ENCODE results near the gene SCD5.

SCD5 gene

DNA sequence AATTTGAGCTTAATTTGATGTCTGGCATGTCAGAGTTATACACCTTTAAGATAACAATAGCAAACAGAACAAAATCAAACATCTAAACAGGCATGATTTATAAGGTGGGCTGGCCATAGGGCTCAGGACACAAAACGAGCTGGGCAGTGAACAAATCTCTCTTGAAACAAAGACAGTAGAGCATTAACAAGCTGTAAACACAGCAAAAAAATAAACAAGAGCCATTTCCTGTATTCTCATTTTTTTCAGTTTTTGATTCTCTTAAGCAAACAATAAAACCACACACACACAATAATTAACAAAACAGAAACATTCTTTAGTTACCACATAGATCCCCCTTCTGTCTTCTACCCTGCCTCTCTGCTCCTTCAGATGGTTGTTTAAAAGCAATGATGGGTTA lies 168.5 kb downstream of the SCD5 start:
- DNase-seq (ENCODE audit: low read depth in 3 of 3) = no peak

DNA sequence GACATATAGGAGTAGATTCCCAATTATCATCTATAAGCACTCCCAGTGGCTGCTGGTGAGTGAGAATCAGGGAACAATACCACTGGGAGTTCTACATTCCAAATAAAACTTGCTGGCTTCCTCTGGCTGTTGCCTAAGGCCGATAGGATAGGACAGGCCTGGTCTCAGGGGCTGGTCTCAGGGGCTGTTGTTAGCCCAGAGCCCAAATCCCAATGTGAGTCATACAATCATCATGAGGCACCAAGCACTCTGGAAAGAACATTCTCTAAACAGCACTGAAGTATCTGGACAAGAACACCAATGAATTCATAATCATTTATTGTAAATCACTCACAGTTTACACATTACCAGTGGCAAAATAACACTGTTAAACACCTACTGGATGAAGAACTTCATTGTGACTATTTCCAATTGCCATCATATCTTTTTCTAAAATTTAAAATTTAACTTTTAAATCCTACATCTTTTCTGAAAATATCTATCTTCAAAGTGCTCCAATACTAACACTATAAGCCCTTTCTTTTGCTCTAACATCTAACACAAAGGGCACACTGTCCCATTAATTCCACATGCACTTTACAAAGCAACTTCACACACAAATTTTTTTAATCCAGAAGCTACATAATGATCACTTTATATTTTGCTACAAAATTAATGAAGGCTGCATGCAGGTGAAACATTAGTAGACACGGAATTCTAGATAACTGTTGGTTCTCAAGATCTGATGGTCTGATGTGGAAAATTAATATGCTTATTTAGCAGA lies 169.2 kb downstream of the SCD5 start:
- DNase-seq (ENCODE audit: low read depth in 3 of 3) = no peak

DNA sequence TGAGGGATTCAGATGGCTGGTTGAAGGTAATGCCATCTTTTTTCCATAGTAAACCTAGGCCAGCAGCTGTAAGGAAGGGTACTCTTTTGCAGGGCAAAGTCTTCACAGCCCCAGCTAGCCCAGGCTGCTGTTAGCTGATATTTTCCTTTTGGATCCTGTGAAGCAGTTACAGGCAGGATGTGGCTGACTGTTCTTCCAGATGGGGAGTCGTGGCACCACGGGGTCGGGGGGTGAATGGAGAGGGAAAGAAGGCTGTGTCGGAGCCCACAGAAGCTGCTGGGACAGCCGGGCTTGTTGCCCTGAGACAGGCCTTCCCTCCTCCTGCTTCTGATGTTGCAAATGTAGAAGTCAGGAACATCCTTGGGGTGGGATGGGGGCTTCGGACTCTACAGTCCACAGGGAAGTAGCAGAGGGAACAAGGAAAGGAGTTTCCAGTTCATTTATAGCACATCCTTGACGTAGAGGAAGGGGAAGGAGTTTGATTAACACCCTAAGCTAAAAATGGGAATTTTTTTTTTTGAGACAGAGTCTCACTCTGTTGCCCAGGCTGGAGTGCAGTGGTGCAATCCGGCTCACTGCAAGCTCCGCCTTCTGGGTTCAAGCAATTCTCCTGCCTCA lies 172.2 kb downstream of the SCD5 start:
- no peak for DNase-seq (ENCODE audit: low read depth in 3 of 3)

DNA sequence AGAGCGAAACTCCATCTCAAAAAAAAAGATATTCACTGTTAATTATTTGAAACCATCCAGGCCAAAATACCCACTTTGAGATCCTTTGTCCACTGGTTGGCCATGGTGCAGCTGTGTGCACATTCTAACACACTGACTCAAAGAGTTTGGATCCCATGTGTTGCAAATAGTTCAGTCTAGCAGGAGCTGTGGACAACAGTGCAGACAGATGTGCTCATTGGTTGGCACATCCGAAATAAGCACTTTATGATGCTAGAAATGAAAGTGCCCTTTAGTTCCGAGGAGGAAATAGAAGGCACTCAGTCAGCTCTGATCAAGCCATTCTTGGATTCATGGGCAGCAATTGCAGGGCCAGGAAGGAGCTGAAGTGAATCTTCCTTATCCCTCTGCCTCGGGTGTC lies 173.8 kb downstream of the SCD5 start:
- DNase-seq (ENCODE audit: low read depth in 3 of 3) = no peak

DNA sequence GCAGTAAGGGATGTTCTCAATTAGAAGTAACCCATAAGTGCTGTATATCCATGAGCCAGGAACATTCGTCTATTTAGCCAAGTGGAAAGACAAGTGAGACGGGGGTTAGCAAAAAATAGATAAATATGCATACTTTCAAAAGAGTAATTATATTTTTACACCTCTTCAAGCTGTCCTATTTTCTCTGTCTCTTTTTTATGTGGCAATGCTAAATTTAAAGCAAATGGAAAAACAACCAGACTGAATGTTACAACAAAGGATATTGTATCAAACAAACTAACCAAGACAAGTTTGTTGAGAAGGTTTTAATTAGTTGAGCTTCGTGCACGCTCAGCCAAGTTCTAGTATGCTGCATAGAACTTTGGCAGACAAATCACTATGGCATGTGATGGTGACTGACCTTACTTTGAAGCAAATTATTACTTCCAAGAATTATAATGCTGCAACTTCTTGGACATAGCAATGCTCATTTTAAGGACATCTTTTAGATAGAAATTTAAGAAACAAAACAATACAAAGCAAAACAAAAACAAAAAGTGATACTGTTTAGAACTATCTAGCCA lies 175.4 kb downstream of the SCD5 start:
- no peak for DNase-seq (ENCODE audit: low read depth in 3 of 3)

DNA sequence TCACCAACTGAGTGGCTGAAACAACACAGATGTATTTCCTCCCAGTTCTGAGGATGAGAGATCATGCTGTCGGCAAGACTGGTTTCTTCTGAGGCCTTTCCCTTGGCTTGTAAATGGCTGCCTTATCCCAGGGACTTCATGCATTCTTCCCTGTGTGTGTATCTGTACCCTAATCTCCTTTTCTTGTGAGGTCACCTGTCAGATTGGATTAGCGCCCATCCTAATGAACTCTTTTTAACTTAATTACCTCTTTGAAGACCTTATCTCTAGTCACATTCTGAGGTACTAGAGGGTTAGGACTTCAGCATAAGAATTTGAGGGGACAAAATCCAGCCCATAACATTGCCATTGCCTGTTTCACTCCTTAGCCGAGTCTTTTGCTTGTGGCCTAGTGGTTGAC lies 177.3 kb downstream of the SCD5 start:
- DNase-seq (ENCODE audit: low read depth in 3 of 3) = no peak

DNA sequence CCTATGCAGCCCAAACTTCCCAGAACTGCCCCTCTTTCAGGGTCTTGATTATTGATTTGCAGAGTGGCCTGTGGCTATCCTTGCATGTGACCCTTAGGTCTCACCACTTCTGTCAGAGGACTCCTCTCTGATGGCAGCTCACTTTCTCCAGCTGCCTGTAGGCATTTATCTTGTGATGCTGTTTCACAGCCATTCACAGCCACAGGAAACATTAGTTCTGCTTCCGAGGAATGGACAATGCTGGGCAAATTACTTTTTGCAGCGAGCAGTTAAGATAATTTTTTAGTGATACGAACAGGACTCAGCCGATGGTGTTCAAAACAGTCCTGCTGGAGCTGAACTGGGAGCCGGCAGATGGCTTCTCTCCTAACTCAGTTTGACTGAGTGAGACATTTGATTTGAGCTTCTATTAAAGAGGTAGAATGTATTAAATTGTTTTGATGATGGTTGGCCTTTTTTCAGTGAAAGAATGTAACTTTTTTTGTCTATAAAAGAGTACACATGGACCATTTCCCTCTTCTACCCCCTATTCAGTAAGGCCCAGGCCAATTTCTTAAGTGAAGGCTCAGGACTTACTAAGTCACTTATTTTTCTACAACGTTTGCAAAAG lies 178.4 kb downstream of the SCD5 start:
- no peak for DNase-seq (ENCODE audit: low read depth in 3 of 3)

DNA sequence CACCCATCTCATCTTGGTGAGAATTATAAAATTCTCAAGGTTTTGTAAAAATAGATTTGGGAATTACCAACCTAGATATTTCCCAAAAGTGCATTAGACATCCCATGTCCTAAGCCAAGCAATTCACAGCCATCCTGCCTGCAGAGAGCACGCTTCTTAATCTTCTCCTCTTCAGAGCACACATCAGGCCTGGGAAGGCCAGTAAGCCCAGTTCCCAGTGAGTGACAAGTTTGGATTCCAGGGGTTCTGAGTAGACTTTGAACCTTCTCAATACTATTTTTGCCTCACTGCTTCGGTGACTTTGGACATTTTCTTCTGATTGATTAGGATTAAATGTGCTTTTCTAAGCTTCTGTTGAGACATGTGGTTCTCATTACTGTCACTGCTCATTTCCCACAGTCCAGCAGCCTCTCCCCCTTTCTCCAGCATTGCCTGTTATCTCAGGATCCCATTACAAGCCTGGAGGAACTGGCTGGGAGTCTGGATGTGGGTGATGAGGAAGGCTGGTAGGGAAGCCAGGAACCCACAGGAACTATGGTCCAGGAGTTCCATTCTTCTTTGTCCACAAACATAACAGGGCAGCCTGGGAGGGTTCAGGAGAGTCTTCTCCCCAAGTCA lies 180.4 kb downstream of the SCD5 start:
- no peak for DNase-seq (ENCODE audit: low read depth in 3 of 3)

DNA sequence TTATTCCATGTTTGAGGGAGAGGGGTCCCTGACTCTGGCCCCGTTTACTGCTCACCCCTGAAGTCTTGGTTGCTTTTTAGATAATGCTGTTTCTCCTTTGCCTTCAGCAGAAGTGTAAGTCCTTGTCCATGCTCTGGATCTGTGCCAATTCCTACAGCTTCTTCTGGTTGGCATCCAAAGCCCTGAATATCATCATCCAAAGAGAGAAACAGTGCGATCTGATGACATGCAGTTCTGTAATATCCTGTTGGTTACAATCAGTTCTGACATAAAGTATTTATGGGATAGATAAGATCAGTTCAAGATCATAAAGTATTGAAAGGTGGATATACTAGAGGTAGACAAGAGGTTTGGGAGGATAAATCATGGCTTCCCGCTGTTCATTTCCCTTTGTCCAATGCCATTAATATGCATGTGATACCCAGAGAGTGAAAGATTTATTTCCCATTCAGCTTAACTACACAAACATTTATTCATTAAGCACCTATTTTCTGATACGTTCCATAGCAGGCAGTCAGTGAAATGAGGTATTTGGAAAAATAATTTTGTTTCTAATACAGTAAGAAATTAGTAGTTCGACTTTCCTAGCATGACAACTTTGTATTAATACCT lies 183.7 kb downstream of the SCD5 start:
- no peak for DNase-seq (ENCODE audit: low read depth in 3 of 3)

DNA sequence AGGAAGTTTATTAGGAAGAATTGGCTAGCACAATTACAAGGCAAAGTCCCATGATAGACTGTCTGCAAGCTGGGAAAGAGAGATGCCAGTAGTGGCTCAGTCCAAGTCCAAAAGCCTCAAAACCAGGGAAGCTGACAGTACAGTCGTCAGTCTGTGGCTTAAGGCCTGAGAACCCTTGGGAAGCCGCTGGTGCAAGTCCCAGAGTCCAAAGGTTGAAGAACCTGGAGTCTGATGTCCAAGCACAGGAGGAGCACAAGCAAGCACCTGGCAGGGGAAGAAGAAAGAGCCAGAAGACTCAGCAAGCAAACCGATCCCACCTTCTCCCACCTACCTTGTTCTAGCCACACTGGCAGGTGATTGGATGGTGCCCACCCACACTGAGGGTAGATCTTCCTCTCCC lies 185.5 kb downstream of the SCD5 start:
- no peak for DNase-seq (ENCODE audit: low read depth in 3 of 3)

DNA sequence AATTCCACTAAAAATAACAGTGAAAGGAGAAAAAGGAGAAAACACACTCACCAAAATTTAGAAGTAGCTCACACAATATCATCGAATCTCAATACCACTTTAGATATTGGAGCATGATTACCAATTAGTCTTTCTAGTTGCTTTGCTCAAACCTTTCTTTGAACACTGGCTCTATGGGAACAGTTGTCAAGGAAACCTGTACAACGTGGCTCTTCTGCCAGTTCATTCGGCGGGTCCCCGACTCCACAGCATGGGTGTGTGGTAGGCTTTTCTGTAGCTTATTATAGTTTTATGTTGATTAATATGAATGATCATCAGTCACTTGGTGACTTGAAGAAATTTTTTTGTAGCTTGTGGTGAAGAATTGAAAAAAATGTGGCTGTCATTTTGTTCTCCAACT lies 186.6 kb downstream of the SCD5 start:
- DNase-seq (ENCODE audit: low read depth in 3 of 3) = no peak

DNA sequence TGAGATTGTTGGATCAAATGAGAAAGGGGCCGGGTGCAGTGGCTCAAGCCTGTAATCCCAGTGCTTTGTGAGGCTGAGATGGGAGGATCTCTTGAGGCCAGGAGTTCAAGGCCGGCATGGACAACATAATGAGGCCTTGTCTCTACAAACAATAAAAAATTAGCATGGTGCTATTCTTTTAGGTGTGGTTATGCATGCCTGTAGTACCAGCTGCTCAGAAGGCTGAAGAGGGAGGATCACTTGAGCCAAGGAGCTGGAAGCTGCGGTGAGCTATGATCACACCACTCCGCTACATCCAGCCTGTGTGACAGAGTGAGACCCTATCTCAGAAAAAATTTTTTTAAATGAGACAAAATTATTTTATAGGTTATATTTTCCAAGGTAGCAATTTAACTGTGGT lies 187.1 kb downstream of the SCD5 start:
- no peak for DNase-seq (ENCODE audit: low read depth in 3 of 3)

DNA sequence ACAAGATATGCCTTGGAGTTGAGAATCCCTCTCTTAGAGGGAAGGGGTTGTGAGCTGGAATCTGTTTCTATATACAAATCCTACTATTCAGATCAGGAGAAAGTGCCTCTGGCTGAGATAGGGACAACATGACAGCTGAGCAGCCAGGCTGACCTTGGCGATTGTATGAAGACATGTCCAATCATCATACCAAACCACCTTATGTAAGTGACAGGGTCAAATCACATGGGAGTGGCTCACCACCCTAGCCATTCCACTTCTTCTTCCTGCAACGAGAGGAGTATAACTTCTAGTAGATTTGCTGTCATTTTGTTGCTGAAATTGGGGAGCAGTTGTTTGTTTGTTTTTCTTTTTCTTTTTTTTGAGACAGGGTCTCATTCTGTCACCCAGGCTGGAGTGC lies 188.6 kb downstream of the SCD5 start:
- no peak for DNase-seq (ENCODE audit: low read depth in 3 of 3)

DNA sequence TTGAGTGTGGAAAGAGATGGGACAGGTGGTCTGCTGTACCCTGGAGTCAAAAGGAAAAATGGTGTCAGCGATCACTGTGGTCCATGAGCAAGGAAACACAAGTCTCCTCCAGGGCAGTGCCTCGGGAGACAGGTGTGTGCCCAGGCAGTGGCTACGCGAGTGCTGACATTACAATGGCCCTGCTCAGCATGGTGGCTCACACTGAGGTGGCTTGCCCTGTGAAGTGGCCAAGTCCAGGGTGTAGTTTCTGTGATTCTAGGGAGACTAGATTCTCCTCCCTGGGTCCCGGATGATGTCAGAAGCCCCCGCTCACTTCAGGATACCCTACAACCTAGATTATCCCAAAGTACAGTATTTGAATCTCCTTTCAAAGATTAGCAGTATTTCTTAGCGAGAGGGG lies 192.0 kb downstream of the SCD5 start:
- DNase-seq (ENCODE audit: low read depth in 3 of 3) = no peak

DNA sequence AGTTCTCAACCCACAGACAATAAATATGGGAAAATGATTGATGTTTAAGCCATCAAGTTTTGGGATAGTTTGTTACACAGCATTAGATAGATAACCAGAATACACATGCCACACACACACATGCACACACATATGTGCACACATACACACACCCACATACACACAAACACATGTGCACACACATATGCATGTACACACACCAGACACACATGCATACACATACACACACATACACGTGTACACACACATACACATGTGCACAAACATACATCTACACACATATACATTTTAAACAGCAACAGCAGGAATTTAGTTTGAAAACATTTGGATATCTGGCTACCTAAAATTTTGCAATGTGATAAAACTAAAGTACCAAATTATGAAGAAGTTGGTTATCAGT lies 194.1 kb downstream of the SCD5 start:
- no peak for DNase-seq (ENCODE audit: low read depth in 3 of 3)

DNA sequence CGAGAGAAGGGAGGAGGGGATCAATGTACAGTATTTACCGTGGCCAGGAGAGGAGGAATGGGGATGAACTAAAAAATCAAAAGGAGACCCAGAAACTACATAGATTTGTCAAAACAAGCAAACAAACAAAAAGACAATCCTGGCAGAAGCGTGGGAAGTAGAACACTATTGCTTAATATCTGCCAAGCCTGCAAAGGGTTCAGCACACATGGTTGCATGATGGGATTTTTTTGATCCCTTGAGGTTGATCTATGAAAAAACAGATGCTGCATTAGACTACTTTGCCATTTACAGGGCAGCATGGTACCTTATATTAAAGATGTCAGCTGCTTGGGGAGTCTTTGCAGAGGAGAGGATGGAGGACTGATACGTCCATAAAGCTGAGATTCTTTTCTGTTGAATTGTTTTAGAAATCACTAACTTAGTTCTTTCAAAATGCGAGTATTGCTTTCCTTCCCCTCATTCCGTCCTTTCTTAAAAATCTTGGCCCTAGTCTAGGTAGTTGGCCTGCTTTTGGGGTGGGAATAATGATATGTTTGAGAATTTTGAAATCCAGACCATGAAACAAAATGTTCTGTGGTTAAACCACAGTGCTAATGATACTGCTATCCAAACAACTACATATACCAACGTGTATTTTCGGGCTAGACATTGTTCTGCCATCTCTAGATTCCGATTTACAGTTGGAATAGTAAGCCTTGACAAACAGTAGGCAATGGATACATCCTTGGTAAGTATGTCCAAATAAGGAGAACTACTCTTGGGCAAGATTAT lies 197.2 kb downstream of the SCD5 start:
- DNase-seq (ENCODE audit: low read depth in 3 of 3) = no peak

DNA sequence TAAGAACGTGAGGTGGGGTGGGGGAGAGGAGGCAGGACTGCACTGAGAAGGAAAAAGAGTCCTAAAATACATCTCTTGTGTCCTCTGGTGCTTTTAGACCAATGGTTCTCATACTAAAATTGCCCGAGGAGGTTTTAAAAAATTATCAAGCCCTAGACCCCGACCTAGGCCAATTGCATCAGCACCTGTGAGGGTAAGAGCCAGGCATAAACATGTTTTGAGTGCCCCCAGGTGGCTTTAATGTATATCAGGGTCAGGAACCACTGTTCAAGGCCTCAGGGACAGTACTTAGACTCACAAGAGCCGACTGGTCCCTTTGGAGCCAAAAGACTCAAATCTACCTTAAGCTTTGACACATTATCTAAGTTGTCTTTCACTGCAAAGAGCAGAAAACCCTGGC lies 199.3 kb downstream of the SCD5 start:
- DNase-seq (ENCODE audit: low read depth in 3 of 3) = no peak

DNA sequence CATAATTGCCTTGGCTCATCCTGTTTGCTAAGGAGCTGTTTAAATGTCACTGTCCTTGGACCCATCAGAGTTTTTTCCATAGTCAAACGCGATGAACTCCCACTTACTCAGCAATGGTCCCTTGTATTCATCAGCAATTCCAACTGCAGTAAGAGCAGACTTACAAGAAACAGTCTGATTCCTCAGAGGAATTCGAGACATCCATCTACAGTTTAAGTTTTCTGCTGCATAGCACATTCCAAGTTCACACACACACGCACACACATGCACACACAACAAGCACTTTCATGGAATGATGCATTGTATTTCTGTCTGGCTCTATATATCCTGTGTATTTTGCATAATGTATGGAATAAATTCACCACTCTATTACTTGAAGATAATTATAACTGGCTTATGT lies 204.1 kb downstream of the SCD5 start:
- DNase-seq (ENCODE audit: low read depth in 3 of 3) = no peak

DNA sequence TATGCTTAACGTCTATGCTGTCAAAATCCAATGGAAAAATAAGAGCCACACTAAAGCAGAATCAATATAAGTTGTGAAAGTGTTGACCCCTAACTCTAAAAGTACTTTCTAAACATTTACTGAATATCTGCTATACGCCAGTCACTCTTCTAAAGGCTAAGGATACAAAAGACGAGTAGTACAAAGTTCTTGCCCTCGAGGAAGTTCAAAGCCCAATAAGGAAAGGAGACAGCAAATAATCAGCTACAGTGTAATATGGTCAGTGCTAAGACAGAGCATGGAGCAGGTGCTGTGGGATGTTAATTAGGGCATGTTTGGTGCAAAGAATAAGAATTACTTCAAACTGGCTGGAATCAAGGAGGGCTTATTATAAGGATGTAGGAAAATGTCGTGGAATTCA lies 205.2 kb downstream of the SCD5 start:
- no peak for DNase-seq (ENCODE audit: low read depth in 3 of 3)

DNA sequence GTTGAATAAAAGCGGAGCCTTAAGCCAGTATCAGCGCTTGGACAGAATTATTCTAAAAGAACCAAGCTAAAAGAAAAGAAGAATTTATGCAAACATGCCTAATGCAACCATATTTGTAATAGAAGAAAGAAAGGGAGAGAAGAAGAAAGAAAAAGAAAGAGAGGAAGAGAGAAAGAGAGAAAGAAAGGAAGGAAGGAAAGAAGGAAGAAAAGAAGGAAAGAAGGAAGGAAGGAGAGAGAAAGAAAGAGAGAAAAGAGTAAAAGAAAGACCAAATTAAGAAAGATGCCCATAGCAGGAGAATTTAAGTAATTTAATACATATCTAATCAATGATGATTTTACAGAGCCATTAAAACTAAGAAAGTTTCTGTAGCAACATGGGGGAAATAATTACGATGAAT lies 206.0 kb downstream of the SCD5 start:
- DNase-seq (ENCODE audit: low read depth in 3 of 3) = no peak

DNA sequence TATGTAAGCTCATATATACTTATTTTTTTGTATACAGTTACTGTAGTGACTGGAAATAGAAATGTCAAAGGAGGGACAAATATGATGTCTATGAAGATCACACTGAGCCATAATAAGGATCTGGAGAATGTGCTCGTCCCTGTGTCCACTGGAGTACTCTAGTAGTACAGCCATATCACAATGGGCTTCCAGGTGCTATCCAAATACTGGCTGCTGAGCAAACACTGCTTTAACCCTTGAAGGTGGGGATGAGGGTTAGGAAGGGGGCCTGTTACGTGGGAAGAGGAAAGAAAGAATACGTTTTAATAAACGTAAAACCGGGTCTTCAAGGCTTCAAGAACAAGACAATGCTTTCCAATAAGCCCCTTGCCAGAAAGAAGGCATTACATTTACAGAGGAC lies 207.0 kb downstream of the SCD5 start:
- no peak for DNase-seq (ENCODE audit: low read depth in 3 of 3)
